Breast epithelium (tissue), 4 donors: ENCODE data around the gene DENND2C. TPM values are rescaled to one million over a fixed set of nuclear protein-coding genes. Genes with fewer than 3 reads are reported as not detected.

Source experiments
- DNase-seq, 2 donors: peaks; one replicate each; pipeline ENCODE4 v3.0.0-alpha.2; 2019; ENCODE audit warnings: low spot score in 2 of 2
- H3K27ac ChIP-seq, 2 donors: fragments of 200-600 bp; sonication (generic) in 1 of 2; one replicate each; pipeline ENCODE4 v1.5.1; 2016 to 2019; ENCODE audit warnings: mild to moderate bottlenecking in 1 of 2
- H3K27me3 ChIP-seq, 2 donors: fragments of 200-600 bp; sonication (generic) in 1 of 2; one replicate each; pipeline versions ENCODE4 v1.5.1 to v1.6.0; 2017 to 2019; ENCODE audit warnings: control low read depth in 1 of 2, mild to moderate bottlenecking in 1 of 2
- H3K36me3 ChIP-seq: fragments of 200-600 bp; one replicate; pipeline ENCODE4 v1.5.1; 2019
- H3K4me1 ChIP-seq, 2 donors: fragments of 200-600 bp; sonication (generic); one replicate each; pipeline ENCODE4 v1.5.1; 2016 to 2019; ENCODE audit warnings: control low read depth in 1 of 2
- H3K4me3 ChIP-seq, 3 donors: fragments of 200-600 bp; sonication (generic); 1 replicate in 2 of 3; 2 replicates in 1 of 3; pipeline ENCODE4 v1.5.1; 2016 to 2019; ENCODE audit warnings: mild to moderate bottlenecking in 3 of 3, moderate library complexity in 2 of 3
- H3K9me3 ChIP-seq, 2 donors: fragments of 200-600 bp; sonication (generic) in 1 of 2; one replicate each; pipeline ENCODE4 v1.5.1; 2016 to 2019; ENCODE audit warnings: control low read depth in 1 of 2
- POLR2A ChIP-seq: fragments of 450-650 bp; IDR thresholded peaks from one replicate; pipeline ENCODE4 v1.6.1; 2016; ENCODE audit warnings: antibody characterized with exemption, mild to moderate bottlenecking, moderate library complexity
- POLR2AphosphoS5 ChIP-seq, 3 donors: sonication (generic); formaldehyde crosslinking; IDR thresholded peaks; one replicate each; pipeline ENCODE4 v1.6.1; 2017; ENCODE audit warnings: antibody characterized with exemption in 3 of 3
- intact Hi-C: fragments of 100-400 bp; cut with DNase I; formaldehyde crosslinking; loops from one replicate; pipeline ENCODE4 v1.15.1; 2023; ENCODE audit warnings: low total_unique reads
- total RNA-seq, 3 donors: library from RNA; depleted of rRNA; stranded (reverse); fragments of >200 nt; gene quantifications; one replicate each; pipeline ENCODE4 v1.1.0, GENCODE V29; 2016
- TF ChIP-seq, protein P1 (sequence below), 3 donors: fragments of 450-650 bp; IDR thresholded peaks; one replicate each; pipeline ENCODE4 v1.5.1; 2016 to 2017; ENCODE audit warnings: antibody characterized with exemption in 3 of 3, mild to moderate bottlenecking in 3 of 3, moderate library complexity in 3 of 3

Gene DENND2C
- total RNA-seq, 3 donors from 2014 or later, result 2.6 to 5.9 (median 3.3) TPM

DNA sequence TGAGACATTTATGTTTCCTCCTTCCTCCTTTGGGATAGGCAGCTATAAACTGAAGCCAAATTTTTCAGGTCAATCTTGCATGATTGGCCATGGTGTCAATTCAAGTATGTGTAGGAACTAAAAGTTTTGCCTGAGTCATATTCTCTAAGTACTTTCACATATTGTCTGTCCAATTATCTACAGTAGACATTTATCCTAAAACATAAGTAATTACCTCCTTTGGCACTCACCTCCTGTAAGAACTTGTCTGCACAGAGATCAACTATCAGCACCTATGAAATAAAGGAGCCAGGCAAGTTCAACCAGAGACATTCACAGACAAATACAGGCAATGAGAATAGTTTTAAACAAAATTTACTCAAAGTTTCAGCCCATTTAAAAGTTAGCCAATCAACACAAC is 74.2 kb downstream of the DENND2C start:
- no peaks in the 10 kb centered on the region for H3K9me3 ChIP-seq
- TF ChIP-seq, protein P1, sequence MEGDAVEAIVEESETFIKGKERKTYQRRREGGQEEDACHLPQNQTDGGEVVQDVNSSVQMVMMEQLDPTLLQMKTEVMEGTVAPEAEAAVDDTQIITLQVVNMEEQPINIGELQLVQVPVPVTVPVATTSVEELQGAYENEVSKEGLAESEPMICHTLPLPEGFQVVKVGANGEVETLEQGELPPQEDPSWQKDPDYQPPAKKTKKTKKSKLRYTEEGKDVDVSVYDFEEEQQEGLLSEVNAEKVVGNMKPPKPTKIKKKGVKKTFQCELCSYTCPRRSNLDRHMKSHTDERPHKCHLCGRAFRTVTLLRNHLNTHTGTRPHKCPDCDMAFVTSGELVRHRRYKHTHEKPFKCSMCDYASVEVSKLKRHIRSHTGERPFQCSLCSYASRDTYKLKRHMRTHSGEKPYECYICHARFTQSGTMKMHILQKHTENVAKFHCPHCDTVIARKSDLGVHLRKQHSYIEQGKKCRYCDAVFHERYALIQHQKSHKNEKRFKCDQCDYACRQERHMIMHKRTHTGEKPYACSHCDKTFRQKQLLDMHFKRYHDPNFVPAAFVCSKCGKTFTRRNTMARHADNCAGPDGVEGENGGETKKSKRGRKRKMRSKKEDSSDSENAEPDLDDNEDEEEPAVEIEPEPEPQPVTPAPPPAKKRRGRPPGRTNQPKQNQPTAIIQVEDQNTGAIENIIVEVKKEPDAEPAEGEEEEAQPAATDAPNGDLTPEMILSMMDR (IDR thresholded peaks at IDR 0.05), result no peak
- TF ChIP-seq POLR2A, result no peak
- H3K27me3 ChIP-seq, result no peaks in the 10 kb centered on the region
- no peaks in the 10 kb centered on the region for H3K36me3 ChIP-seq
- intact Hi-C loops, result no loop called here
- no peak overlapping the region for H3K27ac ChIP-seq
- H3K4me1 ChIP-seq, result no peaks in the 10 kb centered on the region
- H3K4me3 ChIP-seq, result no peak overlapping the region
- DNase-seq, result no peak

DNA sequence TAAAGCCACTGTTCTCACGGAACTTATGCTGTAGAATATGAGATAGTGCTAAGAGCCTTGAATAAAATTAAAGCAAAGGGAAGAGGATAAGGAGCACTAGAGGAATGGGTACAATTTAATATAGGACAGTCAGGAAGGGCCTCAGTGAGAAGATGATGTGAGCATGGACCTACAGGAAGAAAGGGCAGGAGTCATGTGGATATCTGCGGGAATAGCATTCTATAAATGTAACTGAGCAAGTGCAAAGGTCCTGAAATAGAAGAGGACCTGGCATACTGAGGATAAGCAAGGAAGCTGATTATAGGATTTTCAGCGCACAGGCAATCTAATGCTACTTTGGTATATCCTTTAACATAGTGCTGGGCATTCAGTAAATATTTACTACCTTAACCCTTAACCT is 75.8 kb downstream of the DENND2C start:
- H3K4me1 ChIP-seq, result no peaks in the 10 kb centered on the region
- H3K27ac ChIP-seq, result no peak overlapping the region
- intact Hi-C loops, result no loop called here
- DNase-seq, result no peak
- no peaks in the 10 kb centered on the region for H3K9me3 ChIP-seq
- no peaks in the 10 kb centered on the region for H3K36me3 ChIP-seq
- H3K4me3 ChIP-seq, result no peak overlapping the region
- TF ChIP-seq POLR2A (no peak), POLR2AphosphoS5 (IDR thresholded peaks at IDR 0.05) (no peak)
- TF ChIP-seq, protein P1 (IDR thresholded peaks at IDR 0.05), result no peak
- H3K27me3 ChIP-seq, result no peaks in the 10 kb centered on the region

DNA sequence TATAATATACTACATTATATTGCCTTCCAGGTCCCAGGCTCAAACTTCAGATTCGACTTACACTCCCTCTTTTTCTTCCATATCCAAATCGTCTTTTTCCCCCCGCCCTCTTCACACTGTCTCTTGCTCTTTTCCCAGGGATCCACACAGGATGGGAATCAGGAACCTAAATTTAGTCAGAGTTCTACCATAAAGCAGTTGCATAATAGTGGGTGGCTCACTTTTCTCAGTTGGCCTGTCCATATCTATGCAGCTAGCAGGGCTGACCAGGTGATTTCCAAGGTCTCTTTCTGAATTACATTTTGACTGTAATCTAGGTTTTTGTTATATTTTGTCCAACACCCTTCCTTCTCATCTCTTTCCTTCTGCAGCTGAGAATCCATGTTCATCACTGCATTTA is 80.7 kb downstream of the DENND2C start:
- Histone ChIP-seq H3K4me1 (no peaks in the 10 kb centered on the region), H3K4me3 (no peak overlapping the region), H3K36me3 (no peaks in the 10 kb centered on the region), H3K27me3 (no peaks in the 10 kb centered on the region), H3K27ac (no peak overlapping the region), H3K9me3 (no peaks in the 10 kb centered on the region)
- no peak for DNase-seq
- TF ChIP-seq POLR2AphosphoS5 (IDR thresholded peaks at IDR 0.05) (no peak), POLR2A (no peak)
- TF ChIP-seq, protein P1 (IDR thresholded peaks at IDR 0.05), result no peak
- intact Hi-C loops, result no loop called here

DNA sequence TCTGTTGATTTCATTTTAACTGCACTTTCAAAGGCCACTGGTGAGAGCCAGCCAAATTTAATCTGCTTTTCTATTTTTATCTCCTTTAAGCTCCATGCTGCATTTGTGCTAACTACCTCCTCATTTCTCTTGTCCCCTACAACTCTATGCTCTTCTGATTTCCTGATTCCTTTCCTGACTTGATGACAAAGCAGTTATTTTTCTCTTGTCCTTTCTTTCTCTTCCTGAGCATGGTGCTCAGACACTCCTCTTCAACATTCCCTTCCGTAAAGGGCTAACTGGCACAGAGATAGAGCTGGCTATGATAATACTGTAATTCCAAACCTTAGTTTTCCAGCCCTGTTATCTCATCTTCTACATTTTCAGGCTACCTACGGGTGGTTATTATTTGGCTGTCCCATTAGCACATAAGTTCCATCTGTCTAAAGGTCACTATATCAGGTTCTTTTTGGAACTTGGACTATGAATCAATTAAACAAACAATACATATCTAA is 81.6 kb downstream of the DENND2C start:
- intact Hi-C loops, result no loop called here
- Histone ChIP-seq H3K9me3 (no peaks in the 10 kb centered on the region), H3K36me3 (no peaks in the 10 kb centered on the region), H3K27me3 (no peaks in the 10 kb centered on the region), H3K4me3 (no peak overlapping the region), H3K27ac (no peak overlapping the region), H3K4me1 (no peaks in the 10 kb centered on the region)
- DNase-seq, result no peak
- TF ChIP-seq POLR2AphosphoS5 (IDR thresholded peaks at IDR 0.05), result no peak
- TF ChIP-seq POLR2A, result no peak
- TF ChIP-seq, protein P1 (IDR thresholded peaks at IDR 0.05), result no peak

DNA sequence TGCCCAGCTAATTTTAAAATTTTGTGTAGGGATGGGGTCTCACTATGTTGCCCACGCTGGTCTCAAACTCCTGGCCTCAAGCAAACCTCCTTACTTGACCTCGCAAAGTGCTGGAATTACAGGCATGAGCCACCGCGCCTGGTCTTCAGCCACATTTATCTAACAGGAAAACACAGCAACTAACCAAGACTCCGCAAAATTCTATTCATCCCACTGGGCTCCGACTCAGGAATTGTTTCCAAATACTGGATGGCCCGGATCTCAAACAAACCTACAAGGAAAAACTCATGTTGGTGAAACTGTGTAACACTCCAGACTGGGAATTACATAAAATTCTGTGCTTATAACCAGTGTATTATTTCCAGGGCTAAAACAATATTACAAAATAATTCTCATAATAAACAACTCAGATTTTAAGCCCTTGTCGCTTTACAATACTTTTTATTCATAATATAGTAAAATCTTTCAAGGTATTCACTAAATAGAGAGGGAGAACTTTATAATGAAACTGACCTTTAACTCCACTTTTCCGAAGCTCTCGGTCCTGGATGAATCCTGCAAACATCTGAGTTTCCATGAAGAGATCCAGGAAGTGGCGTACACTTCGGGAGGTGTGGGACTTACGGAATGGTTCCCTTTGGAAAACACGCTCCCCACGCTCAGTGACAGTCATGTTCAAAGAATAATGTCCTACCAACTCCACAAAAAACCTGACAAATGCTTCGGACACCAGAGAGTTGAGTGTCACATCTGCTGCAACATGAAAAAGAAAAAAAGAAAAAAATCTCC is 82.5 kb downstream of the DENND2C start:
- Histone ChIP-seq H3K36me3 (no peaks in the 10 kb centered on the region), H3K4me1 (no peaks in the 10 kb centered on the region), H3K27ac (no peak overlapping the region), H3K27me3 (no peaks in the 10 kb centered on the region), H3K9me3 (no peaks in the 10 kb centered on the region), H3K4me3 (no peak overlapping the region)
- no peak for DNase-seq
- intact Hi-C loops, result no loop called here
- TF ChIP-seq POLR2AphosphoS5 (IDR thresholded peaks at IDR 0.05) (no peak), POLR2A (no peak)
- TF ChIP-seq, protein P1 (IDR thresholded peaks at IDR 0.05), result no peak
